ENCODE measurements around the gene ARHGEF28.

The ARHGEF28 gene

GRCh38 chr5:73716284-73716808 is 90.3 kb downstream of the ARHGEF28 start:
- Histone ChIP-seq H3K4me1 (ENCODE audit: control insufficient read depth in 1 of 2, insufficient read depth in 2 of 2, low read length in 2 of 2) (no peaks in the 10 kb centered on the region), H3K79me1 (ENCODE audit: low read length) (no peaks in the 10 kb centered on the region), H3K18ac (ENCODE audit: low read length) (no peak overlapping the region), H4K8ac (ENCODE audit: low read depth, low read length) (no peak overlapping the region), H2BK120ac (ENCODE audit: insufficient read depth, low read length, poor library complexity) (no peak overlapping the region), H4K91ac (ENCODE audit: low read depth, low read length) (no peak overlapping the region), H4K12ac (ENCODE audit: low read depth, low read length) (no peak overlapping the region), H3K27ac (ENCODE audit: low read depth, low read length) (no peak overlapping the region), H3K79me2 (ENCODE audit: control insufficient read depth, insufficient read depth, low read length, poor library complexity) (no peaks in the 10 kb centered on the region), H3K23ac (ENCODE audit: low read length) (no peak overlapping the region), H2AK5ac (ENCODE audit: low read length) (no peak overlapping the region), H3K14ac (ENCODE audit: low read length) (no peak overlapping the region), H2BK12ac (ENCODE audit: low read length) (no peak overlapping the region), H2AFZ (ENCODE audit: insufficient read depth, low read length, poor library complexity) (no peak overlapping the region), H3K9ac (ENCODE audit: low read length) (no peak overlapping the region), H3K4ac (ENCODE audit: low read depth, low read length) (no peak overlapping the region), H3K4me3 (ENCODE audit: low read depth, low read length) (no peak overlapping the region), H3K9me3 (ENCODE audit: insufficient read depth, low read depth, low read length) (no peaks in the 10 kb centered on the region), H3K4me2 (ENCODE audit: low read length) (no peak overlapping the region), H2BK5ac (ENCODE audit: low read depth, low read length, poor library complexity) (no peak overlapping the region), H3K36me3 (ENCODE audit: control insufficient read depth in 1 of 2, insufficient read depth in 2 of 2, low read length in 2 of 2) (no peaks in the 10 kb centered on the region), H3K27me3 (ENCODE audit: insufficient read depth, low read length) (no peaks in the 10 kb centered on the region)
- DNase-seq: no peak
- no CpG with 5 or more reads among the region's 3 CpGs for WGBS (ENCODE audit: extremely low coverage, insufficient coverage, insufficient read length)

GRCh38 chr5:73718762-73719161 is 92.8 kb downstream of the ARHGEF28 start:
- Histone ChIP-seq H3K4me3 (ENCODE audit: low read depth, low read length) (no peak overlapping the region), H3K79me1 (ENCODE audit: low read length) (no peaks in the 10 kb centered on the region), H3K23ac (ENCODE audit: low read length) (no peak overlapping the region), H3K9ac (ENCODE audit: low read length) (no peak overlapping the region), H3K4me2 (ENCODE audit: low read length) (no peak overlapping the region), H2AFZ (ENCODE audit: insufficient read depth, low read length, poor library complexity) (no peak overlapping the region), H3K4me1 (ENCODE audit: control insufficient read depth in 1 of 2, insufficient read depth in 2 of 2, low read length in 2 of 2) (no peaks in the 10 kb centered on the region), H3K36me3 (ENCODE audit: control insufficient read depth in 1 of 2, insufficient read depth in 2 of 2, low read length in 2 of 2) (no peaks in the 10 kb centered on the region), H2AK5ac (ENCODE audit: low read length) (no peak overlapping the region), H2BK12ac (ENCODE audit: low read length) (no peak overlapping the region), H3K18ac (ENCODE audit: low read length) (no peak overlapping the region), H2BK120ac (ENCODE audit: insufficient read depth, low read length, poor library complexity) (no peak overlapping the region), H4K8ac (ENCODE audit: low read depth, low read length) (no peak overlapping the region), H3K9me3 (ENCODE audit: insufficient read depth, low read depth, low read length) (no peaks in the 10 kb centered on the region), H2BK5ac (ENCODE audit: low read depth, low read length, poor library complexity) (no peak overlapping the region), H3K27ac (ENCODE audit: low read depth, low read length) (no peak overlapping the region), H4K91ac (ENCODE audit: low read depth, low read length) (no peak overlapping the region), H4K12ac (ENCODE audit: low read depth, low read length) (no peak overlapping the region), H3K4ac (ENCODE audit: low read depth, low read length) (no peak overlapping the region), H3K27me3 (ENCODE audit: insufficient read depth, low read length) (no peaks in the 10 kb centered on the region), H3K14ac (ENCODE audit: low read length) (no peak overlapping the region), H3K79me2 (ENCODE audit: control insufficient read depth, insufficient read depth, low read length, poor library complexity) (no peaks in the 10 kb centered on the region)
- no peak for DNase-seq
- no CpG with 5 or more reads among the region's 3 CpGs for WGBS (ENCODE audit: extremely low coverage, insufficient coverage, insufficient read length)

- Histone ChIP-seq H2BK12ac (ENCODE audit: low read length) (no peak overlapping the region), H3K27ac (ENCODE audit: low read depth, low read length) (no peak overlapping the region), H2AFZ (ENCODE audit: insufficient read depth, low read length, poor library complexity) (no peak overlapping the region), H3K4me2 (ENCODE audit: low read length) (no peak overlapping the region), H4K12ac (ENCODE audit: low read depth, low read length) (no peak overlapping the region), H3K79me1 (ENCODE audit: low read length) (no peaks in the 10 kb centered on the region), H2BK120ac (ENCODE audit: insufficient read depth, low read length, poor library complexity) (no peak overlapping the region), H3K14ac (ENCODE audit: low read length) (no peak overlapping the region), H3K4me3 (ENCODE audit: low read depth, low read length) (no peak overlapping the region), H3K36me3 (ENCODE audit: control insufficient read depth in 1 of 2, insufficient read depth in 2 of 2, low read length in 2 of 2) (no peaks in the 10 kb centered on the region), H3K18ac (ENCODE audit: low read length) (no peak overlapping the region), H3K4me1 (ENCODE audit: control insufficient read depth in 1 of 2, insufficient read depth in 2 of 2, low read length in 2 of 2) (no peaks in the 10 kb centered on the region), H3K9me3 (ENCODE audit: insufficient read depth, low read depth, low read length) (no peaks in the 10 kb centered on the region), H3K23ac (ENCODE audit: low read length) (no peak overlapping the region), H4K91ac (ENCODE audit: low read depth, low read length) (no peak overlapping the region), H3K27me3 (ENCODE audit: insufficient read depth, low read length) (no peaks in the 10 kb centered on the region), H4K8ac (ENCODE audit: low read depth, low read length) (no peak overlapping the region), H3K9ac (ENCODE audit: low read length) (no peak overlapping the region), H2BK5ac (ENCODE audit: low read depth, low read length, poor library complexity) (no peak overlapping the region), H3K4ac (ENCODE audit: low read depth, low read length) (no peak overlapping the region), H2AK5ac (ENCODE audit: low read length) (no peak overlapping the region), H3K79me2 (ENCODE audit: control insufficient read depth, insufficient read depth, low read length, poor library complexity) (no peaks in the 10 kb centered on the region)
- peak; percentile 65 to 70 for DNase-seq
- WGBS (ENCODE audit: extremely low coverage, insufficient coverage, insufficient read length): no CpG with 5 or more reads among the region's 3 CpGs
Observed at GRCh38 chr5:73719632-73720031, 93.6 kb downstream of the ARHGEF28 start.

GRCh38 chr5:73722231-73722630 is 96.2 kb downstream of the ARHGEF28 start:
- Histone ChIP-seq H4K8ac (ENCODE audit: low read depth, low read length) (no peak overlapping the region), H3K79me1 (ENCODE audit: low read length) (no peaks in the 10 kb centered on the region), H3K36me3 (ENCODE audit: control insufficient read depth in 1 of 2, insufficient read depth in 2 of 2, low read length in 2 of 2) (no peaks in the 10 kb centered on the region), H3K4ac (ENCODE audit: low read depth, low read length) (no peak overlapping the region), H2BK5ac (ENCODE audit: low read depth, low read length, poor library complexity) (no peak overlapping the region), H3K4me2 (ENCODE audit: low read length) (no peak overlapping the region), H3K23ac (ENCODE audit: low read length) (no peak overlapping the region), H3K18ac (ENCODE audit: low read length) (no peak overlapping the region), H2BK12ac (ENCODE audit: low read length) (no peak overlapping the region), H3K27ac (ENCODE audit: low read depth, low read length) (no peak overlapping the region), H4K12ac (ENCODE audit: low read depth, low read length) (no peak overlapping the region), H3K14ac (ENCODE audit: low read length) (no peak overlapping the region), H3K79me2 (ENCODE audit: control insufficient read depth, insufficient read depth, low read length, poor library complexity) (no peaks in the 10 kb centered on the region), H4K91ac (ENCODE audit: low read depth, low read length) (no peak overlapping the region), H3K4me1 (ENCODE audit: control insufficient read depth in 1 of 2, insufficient read depth in 2 of 2, low read length in 2 of 2) (no peaks in the 10 kb centered on the region), H3K9ac (ENCODE audit: low read length) (no peak overlapping the region), H2AK5ac (ENCODE audit: low read length) (no peak overlapping the region), H3K9me3 (ENCODE audit: insufficient read depth, low read depth, low read length) (no peaks in the 10 kb centered on the region), H2BK120ac (ENCODE audit: insufficient read depth, low read length, poor library complexity) (no peak overlapping the region), H2AFZ (ENCODE audit: insufficient read depth, low read length, poor library complexity) (no peak overlapping the region), H3K27me3 (ENCODE audit: insufficient read depth, low read length) (no peaks in the 10 kb centered on the region), H3K4me3 (ENCODE audit: low read depth, low read length) (no peak overlapping the region)
- WGBS (ENCODE audit: extremely low coverage, insufficient coverage, insufficient read length): no CpG with 5 or more reads among the region's 1 CpG
- DNase-seq: no peak

Measured in trophoblast cell (in vitro differentiated cells and primary cell).